ENCODE results near the gene PIP4K2B.

DNA sequence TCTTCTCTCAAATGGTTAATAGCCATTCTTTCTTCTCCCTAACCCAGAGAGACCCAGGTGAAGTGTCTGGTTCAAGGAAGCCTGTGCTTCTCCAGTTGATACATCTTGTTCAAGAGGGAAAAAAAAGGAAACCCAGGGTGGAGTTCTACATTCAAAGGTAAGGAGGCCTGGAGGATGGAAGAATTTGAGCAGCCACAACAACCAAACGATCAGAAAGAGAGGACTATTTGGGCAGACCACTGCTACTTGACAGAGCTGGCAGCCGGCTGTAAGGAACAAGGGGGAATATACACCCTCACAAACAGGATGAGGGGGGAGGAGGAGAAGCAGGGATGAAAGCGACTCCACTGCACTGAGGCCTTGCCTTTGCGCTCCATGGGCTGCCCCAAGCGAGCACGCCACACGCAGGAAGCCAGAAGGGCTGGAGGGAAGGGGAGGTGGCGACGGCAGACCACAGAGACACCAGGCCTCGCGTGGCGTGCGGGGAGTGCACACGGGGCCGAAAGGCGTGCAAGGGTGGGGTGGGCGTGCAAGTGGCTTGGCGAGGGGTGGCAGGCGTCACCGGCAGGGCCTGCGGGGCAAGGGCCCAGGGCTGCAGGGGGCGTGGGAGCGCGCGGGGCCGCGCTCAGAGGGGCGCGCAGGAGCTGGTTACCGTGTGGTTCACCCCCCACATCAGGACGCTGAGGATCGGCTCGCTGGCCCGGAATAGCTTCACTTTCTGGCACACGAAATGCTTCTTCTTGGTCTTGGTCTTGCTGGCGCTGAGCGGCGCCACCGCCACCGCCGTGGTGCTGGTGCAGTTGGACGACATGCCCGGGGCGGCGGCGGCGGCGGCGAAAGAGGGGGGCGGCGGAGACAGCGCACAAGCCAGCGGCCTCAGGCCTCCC lies 499 bp downstream of the PIP4K2B start:
- TF ChIP-seq, protein P1, sequence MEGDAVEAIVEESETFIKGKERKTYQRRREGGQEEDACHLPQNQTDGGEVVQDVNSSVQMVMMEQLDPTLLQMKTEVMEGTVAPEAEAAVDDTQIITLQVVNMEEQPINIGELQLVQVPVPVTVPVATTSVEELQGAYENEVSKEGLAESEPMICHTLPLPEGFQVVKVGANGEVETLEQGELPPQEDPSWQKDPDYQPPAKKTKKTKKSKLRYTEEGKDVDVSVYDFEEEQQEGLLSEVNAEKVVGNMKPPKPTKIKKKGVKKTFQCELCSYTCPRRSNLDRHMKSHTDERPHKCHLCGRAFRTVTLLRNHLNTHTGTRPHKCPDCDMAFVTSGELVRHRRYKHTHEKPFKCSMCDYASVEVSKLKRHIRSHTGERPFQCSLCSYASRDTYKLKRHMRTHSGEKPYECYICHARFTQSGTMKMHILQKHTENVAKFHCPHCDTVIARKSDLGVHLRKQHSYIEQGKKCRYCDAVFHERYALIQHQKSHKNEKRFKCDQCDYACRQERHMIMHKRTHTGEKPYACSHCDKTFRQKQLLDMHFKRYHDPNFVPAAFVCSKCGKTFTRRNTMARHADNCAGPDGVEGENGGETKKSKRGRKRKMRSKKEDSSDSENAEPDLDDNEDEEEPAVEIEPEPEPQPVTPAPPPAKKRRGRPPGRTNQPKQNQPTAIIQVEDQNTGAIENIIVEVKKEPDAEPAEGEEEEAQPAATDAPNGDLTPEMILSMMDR (IDR thresholded peaks at IDR 0.05) = no peak
- TF ChIP-seq POLR2A (IDR thresholded peaks at IDR 0.05) = no peak

Data from esophagus squamous epithelium (tissue), 4 donors.